HG03439 (cell line): ENCODE results near the gene ZNF469.

Experiments used
- ATAC-seq: cut with Tn5 transposase; IDR thresholded peaks from one replicate; pipeline ENCODE4 v1.9.1; 2021; ENCODE audit warnings: mild to moderate bottlenecking, moderate library complexity; ENCODE audit not compliant: unreplicated experiment

Gene ZNF469

GRCh38 chr16:88376835-88377726, 5.7 kb upstream of the ZNF469 start:
- no peak for ATAC-seq

GRCh38 chr16:88377961-88378360, 4.8 kb upstream of the ZNF469 start:
- ATAC-seq = no peak

GRCh38 chr16:88378401-88378800, 4.4 kb upstream of the ZNF469 start:
- no peak for ATAC-seq

- ATAC-seq = no peak
Observed at GRCh38 chr16:88378836-88379693, 3.7 kb upstream of the ZNF469 start.

GRCh38 chr16:88379694-88380040, 3.1 kb upstream of the ZNF469 start:
- ATAC-seq = no peak

GRCh38 chr16:88380099-88380498, 2.7 kb upstream of the ZNF469 start:
- no peak for ATAC-seq

GRCh38 chr16:88380619-88381018, 2.1 kb upstream of the ZNF469 start:
- no peak for ATAC-seq

GRCh38 chr16:88381820-88382451, 823 bp upstream of the ZNF469 start:
- ATAC-seq = no peak

GRCh38 chr16:88383401-88384221, 852 bp downstream of the ZNF469 start:
- ATAC-seq = no peak

- no peak for ATAC-seq
Observed at GRCh38 chr16:88384222-88385111, 1.7 kb downstream of the ZNF469 start.

- ATAC-seq = no peak
Observed at GRCh38 chr16:88385112-88385594, 2.4 kb downstream of the ZNF469 start.

- ATAC-seq = no peak
Observed at GRCh38 chr16:88385831-88386815, 3.4 kb downstream of the ZNF469 start.

GRCh38 chr16:88387180-88387765, 4.5 kb downstream of the ZNF469 start:
- no peak for ATAC-seq

- no peak for ATAC-seq
Observed at GRCh38 chr16:88387941-88388627, 5.3 kb downstream of the ZNF469 start.

GRCh38 chr16:88389191-88389590, 6.4 kb downstream of the ZNF469 start:
- ATAC-seq = no peak

- ATAC-seq = no peak
Observed at GRCh38 chr16:88389621-88390160, 6.9 kb downstream of the ZNF469 start.

GRCh38 chr16:88390265-88390664, 7.5 kb downstream of the ZNF469 start:
- no peak for ATAC-seq
